ENCODE results near the gene MAML3. TPM values are rescaled to one million over a fixed set of nuclear protein-coding genes. Genes with fewer than 3 reads are reported as not detected.

Gene MAML3
- total RNA-seq, 2 experiments from 2014 or later = 2.5 to 2.9 TPM

DNA sequence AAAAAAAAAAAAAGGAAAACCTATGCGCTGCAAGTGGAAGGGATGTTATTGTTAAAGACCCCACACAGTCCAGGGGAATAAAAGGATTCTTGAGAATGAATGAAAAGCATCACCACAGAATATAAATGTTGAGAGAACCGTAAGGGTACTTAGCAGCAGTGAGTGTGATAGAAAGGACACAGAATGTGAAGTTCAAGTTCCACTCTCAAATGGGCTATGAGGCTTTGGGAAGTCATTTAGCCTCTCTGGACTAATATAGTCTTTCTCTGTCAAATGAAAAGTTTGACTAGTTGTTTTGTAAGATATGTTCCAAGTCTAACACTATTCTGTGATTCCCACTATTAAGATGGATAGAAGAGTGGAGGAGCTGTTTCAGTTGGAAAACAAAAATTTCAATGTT lies 35.8 kb upstream of the MAML3 start:
- TF ChIP-seq, protein P1, sequence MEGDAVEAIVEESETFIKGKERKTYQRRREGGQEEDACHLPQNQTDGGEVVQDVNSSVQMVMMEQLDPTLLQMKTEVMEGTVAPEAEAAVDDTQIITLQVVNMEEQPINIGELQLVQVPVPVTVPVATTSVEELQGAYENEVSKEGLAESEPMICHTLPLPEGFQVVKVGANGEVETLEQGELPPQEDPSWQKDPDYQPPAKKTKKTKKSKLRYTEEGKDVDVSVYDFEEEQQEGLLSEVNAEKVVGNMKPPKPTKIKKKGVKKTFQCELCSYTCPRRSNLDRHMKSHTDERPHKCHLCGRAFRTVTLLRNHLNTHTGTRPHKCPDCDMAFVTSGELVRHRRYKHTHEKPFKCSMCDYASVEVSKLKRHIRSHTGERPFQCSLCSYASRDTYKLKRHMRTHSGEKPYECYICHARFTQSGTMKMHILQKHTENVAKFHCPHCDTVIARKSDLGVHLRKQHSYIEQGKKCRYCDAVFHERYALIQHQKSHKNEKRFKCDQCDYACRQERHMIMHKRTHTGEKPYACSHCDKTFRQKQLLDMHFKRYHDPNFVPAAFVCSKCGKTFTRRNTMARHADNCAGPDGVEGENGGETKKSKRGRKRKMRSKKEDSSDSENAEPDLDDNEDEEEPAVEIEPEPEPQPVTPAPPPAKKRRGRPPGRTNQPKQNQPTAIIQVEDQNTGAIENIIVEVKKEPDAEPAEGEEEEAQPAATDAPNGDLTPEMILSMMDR (IDR thresholded peaks at IDR 0.05) = no peak
- intact Hi-C loops (cut with DNase I, micrococcal nuclease) = no loop called here
- no peaks in the 10 kb centered on the region for H3K36me3 ChIP-seq (ENCODE audit: insufficient read depth, low read length)
- H3K36me3 Mint-ChIP-seq (ENCODE audit: low read depth) = no peaks in the 10 kb centered on the region
- no peaks in the 10 kb centered on the region for H3K4me1 ChIP-seq (ENCODE audit: insufficient read depth, low read length)
- H3K27me3 Mint-ChIP-seq = no peaks in the 10 kb centered on the region
- DNase-seq (no peak), ATAC-seq (ENCODE audit: poor library complexity) (no peak)
- CTCF ChIA-PET = interaction anchor here (0.7 kb wide), 2 partner anchors 870 to 1404 kb away, joined by 3 read pairs; no protein-coding TSS in a partner anchor
- POLR2A ChIA-PET = no interaction called here
- H3K27me3 ChIP-seq (ENCODE audit: control insufficient read depth in 1 of 2, insufficient read depth in 2 of 2, low read length in 2 of 2) = no peaks in the 10 kb centered on the region
- H3K27ac Mint-ChIP-seq = no peak overlapping the region
- H3K9me3 ChIP-seq (ENCODE audit: control insufficient read depth in 1 of 2, insufficient read depth in 1 of 2, low read length in 2 of 2) = no peaks in the 10 kb centered on the region
- no peaks in the 10 kb centered on the region for H3K9me3 Mint-ChIP-seq
- no peak overlapping the region for H3K4me3 ChIP-seq (ENCODE audit: low read length)
- H3K27ac ChIP-seq (ENCODE audit: low read depth in 1 of 2, low read length in 2 of 2) = no peak overlapping the region
- no peaks in the 10 kb centered on the region for H3K4me1 Mint-ChIP-seq (ENCODE audit: low read depth)
- no peak overlapping the region for H3K4me3 Mint-ChIP-seq

DNA sequence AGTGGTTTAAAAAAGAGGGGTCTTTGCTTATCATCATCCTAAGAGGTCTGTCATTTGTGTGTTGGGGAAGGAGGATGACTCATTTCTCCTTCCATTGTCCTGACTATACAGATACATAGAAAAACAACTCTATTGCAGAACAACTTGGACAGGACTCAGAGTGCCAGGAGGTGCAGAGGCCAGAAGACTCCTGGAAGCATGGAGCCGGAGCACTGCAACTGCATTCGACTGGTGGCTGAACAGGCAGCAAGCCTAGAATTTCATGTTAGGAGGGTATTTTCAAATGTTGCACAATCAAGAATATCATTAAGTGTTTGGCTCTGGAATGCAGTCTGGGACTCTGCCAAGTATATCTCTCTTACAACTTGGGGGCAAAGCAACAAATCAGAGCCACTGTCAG lies 35.0 kb upstream of the MAML3 start:
- Mint-ChIP-seq H3K27me3 (no peaks in the 10 kb centered on the region), H3K4me3 (no peak overlapping the region), H3K36me3 (ENCODE audit: low read depth) (no peaks in the 10 kb centered on the region), H3K4me1 (ENCODE audit: low read depth) (no peaks in the 10 kb centered on the region), H3K9me3 (no peaks in the 10 kb centered on the region), H3K27ac (no peak overlapping the region)
- H3K36me3 ChIP-seq (ENCODE audit: insufficient read depth, low read length) = no peaks in the 10 kb centered on the region
- no peak overlapping the region for H3K4me3 ChIP-seq (ENCODE audit: low read length)
- no peak overlapping the region for H3K27ac ChIP-seq (ENCODE audit: low read depth in 1 of 2, low read length in 2 of 2)
- ChIA-PET POLR2A (no interaction called here), CTCF (interaction anchor here (0.7 kb wide), 2 partner anchors 869 to 1404 kb away, joined by 3 read pairs; no protein-coding TSS in a partner anchor)
- no peaks in the 10 kb centered on the region for H3K4me1 ChIP-seq (ENCODE audit: insufficient read depth, low read length)
- TF ChIP-seq, protein P1 (IDR thresholded peaks at IDR 0.05) = no peak
- ATAC-seq (ENCODE audit: poor library complexity) = no peak
- no peaks in the 10 kb centered on the region for H3K9me3 ChIP-seq (ENCODE audit: control insufficient read depth in 1 of 2, insufficient read depth in 1 of 2, low read length in 2 of 2)
- intact Hi-C loops (cut with DNase I, micrococcal nuclease) = no loop called here
- no peak for DNase-seq
- no peaks in the 10 kb centered on the region for H3K27me3 ChIP-seq (ENCODE audit: control insufficient read depth in 1 of 2, insufficient read depth in 2 of 2, low read length in 2 of 2)

DNA sequence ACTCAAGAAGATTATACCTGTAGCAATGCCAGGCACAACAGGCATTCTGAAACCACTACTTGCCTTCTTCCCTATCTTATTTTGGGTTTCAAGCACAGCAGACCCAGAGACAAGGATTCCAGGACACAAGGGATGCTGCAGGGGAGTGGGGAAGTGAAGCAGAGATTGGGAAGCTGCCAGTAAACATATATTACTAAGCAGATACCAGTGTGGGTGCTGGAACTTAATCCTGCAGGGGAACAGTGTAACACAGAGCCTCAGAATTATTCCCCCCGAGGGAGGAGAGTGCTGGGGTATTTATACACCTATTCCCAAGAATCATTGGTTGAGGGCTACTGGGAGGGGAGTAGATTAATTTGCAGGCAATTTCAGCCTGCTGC lies 33.3 kb upstream of the MAML3 start:
- no peak for DNase-seq
- Mint-ChIP-seq H3K9me3 (no peaks in the 10 kb centered on the region), H3K4me3 (no peak overlapping the region), H3K27ac (no peak overlapping the region), H3K4me1 (ENCODE audit: low read depth) (no peaks in the 10 kb centered on the region), H3K36me3 (ENCODE audit: low read depth) (no peaks in the 10 kb centered on the region), H3K27me3 (no peaks in the 10 kb centered on the region)
- Histone ChIP-seq H3K36me3 (ENCODE audit: insufficient read depth, low read length) (no peaks in the 10 kb centered on the region), H3K9me3 (ENCODE audit: control insufficient read depth in 1 of 2, insufficient read depth in 1 of 2, low read length in 2 of 2) (no peaks in the 10 kb centered on the region), H3K4me3 (ENCODE audit: low read length) (no peak overlapping the region), H3K27ac (ENCODE audit: low read depth in 1 of 2, low read length in 2 of 2) (no peak overlapping the region), H3K4me1 (ENCODE audit: insufficient read depth, low read length) (no peaks in the 10 kb centered on the region), H3K27me3 (ENCODE audit: control insufficient read depth in 1 of 2, insufficient read depth in 2 of 2, low read length in 2 of 2) (no peaks in the 10 kb centered on the region)
- CTCF ChIA-PET = no interaction called here
- no peak for ATAC-seq (ENCODE audit: poor library complexity)
- POLR2A ChIA-PET = no interaction called here
- TF ChIP-seq, protein P1 (IDR thresholded peaks at IDR 0.05) = no peak
- intact Hi-C loops (cut with DNase I, micrococcal nuclease) = no loop called here

Measured in CD4-positive, alpha-beta T cell (primary cell).